ENCODE data around the gene IBTK.
"Not testable (repeated sequence)": the region's sequence is repeated elsewhere in the genome, so short reads cannot be mapped to it uniquely, and the experiment has no call there.

The IBTK gene

DNA sequence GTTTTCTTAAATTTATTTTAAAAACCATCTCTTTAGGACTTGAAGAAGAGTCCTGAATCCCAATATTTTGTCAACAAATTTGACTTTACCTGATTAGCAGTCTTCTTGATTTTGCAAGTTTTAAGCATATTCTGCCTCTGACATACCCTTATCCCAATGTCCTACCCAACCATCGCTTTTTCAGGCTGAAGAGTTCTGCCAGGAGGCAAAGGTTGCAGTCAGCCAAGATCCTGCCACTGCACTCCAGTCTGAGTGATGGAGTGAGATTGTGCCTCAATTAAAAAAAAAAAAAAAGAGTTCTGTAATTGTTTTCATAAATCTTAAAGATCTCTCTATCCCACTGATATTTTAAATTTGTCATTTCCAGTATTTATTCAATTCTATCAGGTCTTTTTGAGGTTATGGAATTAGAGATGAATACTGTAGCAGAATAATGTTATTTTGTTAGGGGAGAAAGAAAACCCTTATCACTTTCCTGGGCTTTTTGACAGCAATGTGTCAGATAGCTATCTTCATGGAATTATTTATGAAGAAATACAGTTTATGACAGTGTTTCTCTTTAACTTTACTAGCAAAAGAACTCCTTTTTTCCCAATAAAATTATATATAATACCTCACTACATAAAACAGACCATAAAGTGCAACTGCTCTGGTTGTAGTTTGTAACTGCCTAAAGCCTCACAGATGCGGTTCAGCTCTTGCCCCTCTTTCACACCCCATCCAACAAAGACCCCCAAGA lies 78.2 kb downstream of the IBTK start:
- DNase-seq: no peak

DNA sequence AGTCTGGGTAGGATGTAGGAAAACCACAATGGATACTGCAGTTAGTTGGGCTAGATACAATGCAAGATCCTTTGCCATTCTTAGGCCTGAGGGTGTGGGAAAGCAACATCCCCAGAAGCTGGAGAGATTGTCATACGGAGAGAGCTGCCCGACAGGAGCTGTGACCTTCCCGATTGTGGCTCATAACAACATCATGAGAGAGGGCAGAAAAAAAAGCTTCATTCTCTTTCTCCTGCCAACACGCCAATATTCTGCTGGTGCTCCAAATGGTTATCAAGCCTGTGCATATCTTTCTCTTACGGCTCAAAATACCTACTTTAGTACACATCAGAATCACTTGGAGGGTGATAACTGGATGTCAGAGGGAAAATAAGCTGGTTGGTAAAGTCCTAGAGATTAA lies 81.1 kb downstream of the IBTK start:
- DNase-seq: no peak

DNA sequence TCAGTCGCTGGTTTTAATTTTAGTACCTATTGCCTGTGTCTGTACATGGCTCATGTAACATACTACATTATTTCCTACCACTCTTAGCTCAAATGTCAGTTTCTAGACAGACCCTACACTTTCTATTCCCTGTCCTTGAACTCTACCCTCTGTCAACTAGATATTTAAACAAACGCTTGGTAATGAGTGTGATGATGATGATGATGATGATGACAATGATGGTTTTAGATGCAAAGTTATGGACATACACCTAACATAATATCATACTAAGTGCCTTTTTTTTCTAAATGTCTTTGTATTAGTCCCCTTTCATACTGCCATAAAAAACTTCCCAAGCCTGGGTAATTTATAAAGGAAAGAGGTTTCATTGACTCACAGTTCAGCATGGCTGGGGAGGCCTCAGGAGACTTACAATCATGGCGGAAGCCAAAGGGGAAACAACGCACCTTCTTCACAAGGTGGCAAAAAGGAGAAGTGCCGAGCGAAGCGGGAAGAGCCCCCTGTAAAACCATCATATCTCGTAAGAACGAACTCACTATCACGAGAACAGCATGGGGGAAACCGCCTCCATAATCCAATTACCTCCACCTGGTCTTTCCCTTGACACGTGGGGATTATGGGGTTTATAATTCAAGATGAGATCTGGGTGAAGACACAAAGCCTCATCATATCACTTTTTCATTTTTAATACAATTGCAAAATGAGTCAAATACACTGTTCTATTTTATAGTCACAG lies 87.1 kb downstream of the IBTK start:
- DNase-seq: no peak

DNA sequence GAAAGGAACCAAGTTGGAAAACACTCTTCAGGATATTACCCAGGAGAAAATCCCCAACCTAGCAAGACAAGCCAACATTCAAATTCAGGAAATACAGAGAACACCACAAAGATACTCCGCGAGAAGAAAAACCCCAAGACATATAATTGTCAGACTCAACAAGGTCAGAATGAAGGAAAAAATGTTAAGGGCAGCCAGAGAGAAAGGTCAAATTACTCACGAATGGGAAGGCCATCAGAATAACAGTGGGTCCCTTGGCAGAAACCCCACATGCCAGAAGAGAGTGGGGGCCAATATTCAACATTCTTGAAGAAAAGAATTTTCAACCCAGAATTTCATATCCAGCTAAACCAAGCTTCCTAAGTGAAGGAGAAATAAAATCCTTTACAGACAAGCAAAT lies 94.8 kb downstream of the IBTK start:
- DNase-seq: not testable (repeated sequence)

DNA sequence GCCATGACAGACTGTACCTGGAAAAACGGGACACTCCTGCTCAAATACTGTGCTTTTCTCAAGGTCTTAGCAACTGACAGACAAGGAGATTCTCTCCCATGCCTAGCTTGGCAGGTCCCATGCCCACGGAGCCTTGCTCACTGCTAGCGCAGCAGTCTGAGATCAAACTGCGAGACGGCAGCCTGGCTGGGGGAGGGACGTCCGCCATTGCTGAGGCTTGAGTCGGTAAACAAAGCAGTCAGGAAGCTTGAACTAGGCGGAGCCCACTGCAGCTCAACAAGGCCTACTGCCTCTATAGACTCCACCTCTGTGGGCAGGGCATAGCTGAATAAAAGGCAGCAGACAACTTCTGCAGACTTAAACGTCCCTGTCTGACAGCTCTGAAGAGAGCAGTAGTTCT lies 96.4 kb downstream of the IBTK start:
- not testable (repeated sequence) for DNase-seq

DNA sequence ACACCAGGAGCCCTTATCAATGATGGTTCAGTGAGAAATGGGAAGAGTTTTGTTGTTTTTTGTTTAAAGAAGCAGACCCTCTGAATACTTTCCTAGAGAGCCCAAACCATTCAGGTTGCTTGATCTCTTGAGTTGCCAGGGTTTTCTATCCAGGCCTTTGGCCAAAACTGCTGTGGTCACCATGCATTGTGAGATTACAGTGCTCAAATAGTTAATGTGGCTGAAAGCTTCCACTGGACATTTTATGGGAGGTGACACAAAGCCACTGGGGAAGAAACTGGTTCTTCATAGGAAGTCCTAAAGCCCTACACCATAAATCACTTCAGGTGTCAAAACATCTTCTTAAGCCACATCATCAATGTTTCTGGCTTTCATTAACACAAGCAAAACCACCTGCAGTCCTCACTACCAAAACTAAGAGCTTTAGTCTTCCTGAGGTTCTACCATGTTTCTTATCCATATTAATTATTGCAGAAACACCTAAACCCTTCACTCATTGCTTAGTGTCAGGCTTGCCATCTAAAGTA lies 101.6 kb downstream of the IBTK start:
- no peak for DNase-seq

DNA sequence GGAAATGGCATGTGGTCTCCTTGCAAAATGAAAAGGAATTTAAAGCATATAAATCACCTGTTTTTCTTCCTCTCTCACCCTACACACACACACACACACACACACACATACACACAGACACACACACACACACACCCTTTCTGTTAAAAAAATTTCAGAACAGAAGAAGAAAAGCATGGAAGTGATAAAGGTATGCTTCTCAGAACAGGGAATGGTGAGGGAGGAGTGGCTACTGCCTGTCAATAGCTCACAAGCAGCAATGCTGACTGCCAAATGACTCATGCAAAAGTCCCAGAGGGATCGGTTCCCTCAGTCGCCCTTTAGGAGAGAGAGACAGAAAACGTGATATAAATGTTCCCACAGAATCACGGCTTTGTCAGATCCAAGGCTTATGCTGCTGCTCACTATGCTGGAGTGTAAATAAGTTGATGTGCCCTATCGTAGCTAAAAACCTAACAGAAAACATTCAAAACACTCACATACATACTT lies 102.6 kb downstream of the IBTK start:
- no peak for DNase-seq

DNA sequence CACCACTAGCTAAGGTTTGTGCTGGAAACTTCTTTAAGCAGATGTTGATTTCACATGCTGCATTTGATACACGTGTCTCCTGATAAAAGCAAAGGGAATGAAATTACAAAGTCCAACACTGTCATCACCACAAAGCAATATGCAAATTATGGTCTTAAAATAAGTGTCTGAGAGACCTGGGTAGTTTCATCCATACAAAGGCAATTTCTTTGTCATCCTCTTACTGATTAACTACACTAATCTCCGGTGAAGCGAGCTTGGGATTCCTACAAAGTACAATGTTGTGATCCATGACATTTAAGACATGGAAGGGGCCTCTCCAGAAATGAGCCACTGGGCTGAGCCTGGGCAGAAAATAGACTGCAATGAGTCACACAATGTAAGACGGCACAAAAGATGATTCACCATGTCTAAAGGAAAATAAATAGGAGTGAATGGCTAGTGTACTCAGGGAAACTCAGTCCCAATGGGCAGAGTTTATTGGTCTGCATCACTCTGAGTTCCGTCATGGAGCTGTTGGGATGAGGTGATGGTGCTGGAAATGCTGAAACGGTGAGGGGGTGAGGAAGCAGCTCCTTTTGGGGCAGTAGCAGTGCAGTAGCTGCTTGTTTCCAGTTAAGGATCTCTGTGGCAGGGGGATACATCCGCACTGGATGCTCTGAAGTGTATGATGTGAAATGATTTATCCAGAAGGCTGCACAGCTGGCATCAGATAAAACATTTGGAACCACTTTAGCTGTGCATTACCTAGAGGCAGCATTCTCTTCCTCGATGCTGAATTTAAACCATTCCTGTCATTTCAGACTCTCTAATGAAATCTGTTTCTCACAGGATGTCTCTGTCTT lies 103.3 kb downstream of the IBTK start:
- no peak for DNase-seq

DNA sequence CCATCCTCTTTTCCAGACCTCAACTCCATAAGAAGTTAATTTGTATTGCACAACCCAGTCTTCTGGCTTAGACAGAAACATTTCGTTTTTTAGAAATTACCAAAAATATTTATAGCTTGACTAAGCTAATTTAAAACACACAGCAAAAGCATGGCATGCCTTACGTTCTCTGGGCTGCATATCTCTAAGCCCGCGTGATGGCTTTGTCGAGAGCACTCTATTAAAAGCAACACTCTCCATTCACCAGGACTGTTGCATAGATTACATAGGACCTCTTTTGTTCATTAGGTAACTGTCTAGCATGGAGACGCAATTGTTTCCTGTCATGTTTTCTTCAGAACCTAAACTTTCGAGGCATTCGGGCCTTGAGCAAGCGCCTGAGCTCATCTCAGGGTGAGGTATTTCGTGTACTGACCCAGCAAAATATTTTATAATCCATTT lies 104.5 kb downstream of the IBTK start:
- no peak for DNase-seq

DNA sequence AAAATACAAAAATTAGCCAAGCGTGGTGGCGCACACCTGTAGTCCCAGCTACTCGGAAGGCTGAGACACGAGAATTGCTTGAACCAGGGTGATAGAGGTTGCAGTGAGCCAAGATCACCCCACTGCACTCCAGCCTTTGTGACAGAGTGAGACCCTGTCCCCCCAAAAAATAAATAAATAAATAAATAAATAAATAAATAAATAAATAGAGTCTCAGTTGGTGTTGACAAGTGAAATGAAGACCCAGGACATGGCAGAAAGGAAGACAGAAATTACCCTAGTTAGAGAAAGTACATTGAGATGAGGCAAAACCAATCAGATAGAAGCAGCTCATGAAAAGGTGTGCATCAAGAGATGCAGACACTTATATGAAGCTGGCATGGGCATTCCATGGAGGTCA lies 105.0 kb downstream of the IBTK start:
- no peak for DNase-seq

DNA sequence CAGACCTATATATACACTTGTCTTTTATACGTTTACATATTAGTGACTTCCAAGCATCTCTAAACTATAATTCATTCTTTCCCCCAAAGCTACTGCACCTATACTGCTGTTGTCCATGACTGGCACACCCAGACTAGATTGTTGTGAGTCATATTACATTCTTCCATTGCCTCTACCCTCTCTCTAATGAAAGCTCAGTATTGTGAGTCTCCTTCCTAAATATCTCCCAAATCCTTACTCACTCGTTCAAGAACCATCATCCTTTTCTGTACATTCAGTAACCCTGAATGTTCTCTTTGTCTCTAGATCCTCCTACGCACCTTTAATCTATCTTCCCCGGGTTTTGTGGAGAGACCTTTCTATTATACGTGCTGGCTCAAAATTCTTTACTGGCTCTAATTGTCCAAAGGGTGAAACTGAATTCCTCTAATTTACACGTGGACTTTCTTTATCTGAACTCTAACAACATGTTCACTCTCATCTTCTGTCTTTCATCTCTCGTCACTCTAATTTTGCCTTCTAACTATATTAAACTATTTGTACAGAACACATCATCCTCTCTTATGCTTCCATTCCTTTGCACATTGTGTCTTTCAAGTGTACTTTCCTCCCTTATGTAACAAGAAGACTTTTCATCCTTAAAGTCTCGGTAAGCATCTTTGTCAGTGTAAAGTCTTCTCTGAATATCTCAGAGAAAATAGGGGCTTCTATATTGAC lies 109.3 kb downstream of the IBTK start:
- DNase-seq: no peak

DNA sequence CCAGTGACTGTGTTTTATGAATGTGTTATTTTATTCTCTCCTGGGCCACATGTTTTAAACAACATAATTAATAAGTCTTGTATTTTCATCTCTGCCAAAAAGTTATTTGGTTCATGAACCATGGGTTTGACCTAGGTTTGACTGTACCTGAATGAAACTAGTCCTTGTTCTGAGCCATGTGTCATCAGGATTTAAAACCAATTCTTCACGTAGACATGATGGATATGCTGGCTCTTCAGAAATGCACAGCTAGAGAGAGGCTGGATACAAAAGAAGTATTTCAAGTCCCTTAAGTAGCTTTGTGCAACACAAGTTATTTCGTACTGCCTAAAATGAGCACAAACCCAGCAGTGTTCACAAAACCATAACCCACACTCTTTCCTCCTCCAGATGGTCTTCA lies 116.1 kb downstream of the IBTK start:
- DNase-seq: no peak

DNA sequence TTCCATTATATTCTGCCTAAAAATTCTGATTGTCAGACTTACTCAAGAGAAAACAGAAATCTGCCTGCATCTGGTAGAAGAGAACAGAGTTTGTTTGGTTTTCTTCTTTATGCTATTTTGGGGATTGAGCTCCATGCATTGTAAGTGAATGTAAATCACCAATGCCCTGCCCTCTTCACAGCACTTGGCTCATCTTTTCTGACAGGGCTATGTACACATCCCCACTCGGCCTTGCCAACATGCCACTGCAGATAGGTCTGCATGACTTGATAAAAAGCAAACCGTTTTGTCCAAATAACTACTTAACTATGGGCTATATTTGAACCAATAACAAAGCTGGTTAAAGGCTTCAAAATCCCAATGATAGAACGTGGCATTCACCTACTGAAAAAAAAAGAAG lies 117.7 kb downstream of the IBTK start:
- DNase-seq: no peak

DNA sequence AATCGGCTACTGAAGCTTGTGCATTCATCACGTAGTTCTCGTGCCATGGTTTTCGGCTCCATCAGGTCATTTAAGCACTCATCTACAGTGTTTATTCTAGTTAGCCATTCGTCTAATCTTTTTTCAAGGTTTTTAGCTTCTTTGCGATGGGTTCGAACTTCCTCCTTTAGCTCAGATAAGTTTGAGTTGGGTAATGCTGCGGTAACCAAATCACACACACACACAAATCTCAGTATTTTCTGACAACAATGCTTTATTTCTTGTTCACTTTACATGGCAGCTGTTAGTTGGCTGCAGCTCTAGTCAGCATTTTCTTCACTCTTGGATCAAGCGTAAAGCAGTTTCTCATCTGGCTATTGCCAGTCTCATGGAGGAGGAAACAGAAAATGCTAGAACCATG lies 118.6 kb downstream of the IBTK start:
- not testable (repeated sequence) for DNase-seq

DNA sequence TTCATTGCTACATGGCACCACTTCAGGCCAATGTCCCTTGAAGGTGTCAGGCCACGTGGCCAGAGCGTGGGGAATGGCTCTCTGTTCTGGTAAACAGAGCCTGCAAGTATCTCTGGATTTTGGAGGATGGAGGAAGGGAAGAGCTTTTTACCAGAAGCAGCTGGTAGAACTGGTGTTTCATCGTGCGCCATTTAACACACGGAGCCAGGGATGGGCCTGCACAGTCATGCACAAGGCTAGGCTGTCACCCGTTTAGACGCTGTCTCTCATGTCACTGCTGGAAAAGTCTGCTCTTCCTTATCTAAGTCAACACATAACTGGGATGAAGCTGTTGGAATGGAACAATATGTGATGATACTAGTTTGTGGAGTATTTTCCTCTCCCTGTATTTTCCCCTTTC lies 123.9 kb downstream of the IBTK start:
- DNase-seq: no peak

Data from NCI-H2081 (cell line).